ENCODE results near the gene AVPI1.

AVPI1 gene

GRCh38 chr10:97719602-97720001 is 32.6 kb upstream of the AVPI1 start:
- no peak for DNase-seq (ENCODE audit: low spot score in 2 of 2)
- H3K27me3 Mint-ChIP-seq = peaks cover 6% of the 10 kb centered on the region
- no peak overlapping the region for H3K4me3 Mint-ChIP-seq
- H3K27ac Mint-ChIP-seq (ENCODE audit: low read depth) = no peak overlapping the region
- H3K9me3 Mint-ChIP-seq = no peaks in the 10 kb centered on the region
- no peak for ATAC-seq (replicated peaks; ENCODE audit: extremely low read depth, poor library complexity, severe bottlenecking)
- no peaks in the 10 kb centered on the region for H3K4me1 Mint-ChIP-seq
- H3K36me3 Mint-ChIP-seq (ENCODE audit: insufficient read depth) = no peaks in the 10 kb centered on the region

GRCh38 chr10:97718659-97719142 is 31.7 kb upstream of the AVPI1 start:
- Mint-ChIP-seq H3K27ac (ENCODE audit: low read depth) (no peak overlapping the region), H3K9me3 (no peaks in the 10 kb centered on the region)

GRCh38 chr10:97718178-97718577 is 31.1 kb upstream of the AVPI1 start:
- Mint-ChIP-seq H3K27ac (ENCODE audit: low read depth) (no peak overlapping the region), H3K36me3 (ENCODE audit: insufficient read depth) (peaks cover under 1% of the 10 kb centered on the region)

More at GRCh38 chr10:97718659-97719142, 31.7 kb upstream of the AVPI1 start:
- peaks cover 9% of the 10 kb centered on the region for H3K4me1 Mint-ChIP-seq
- H3K36me3 Mint-ChIP-seq (ENCODE audit: insufficient read depth) = no peaks in the 10 kb centered on the region
- no peaks in the 10 kb centered on the region for H3K27me3 Mint-ChIP-seq
- no peak overlapping the region for H3K4me3 Mint-ChIP-seq
- DNase-seq (ENCODE audit: low spot score in 2 of 2) (no peak), ATAC-seq (replicated peaks; ENCODE audit: extremely low read depth, poor library complexity, severe bottlenecking) (no peak)

GRCh38 chr10:97717627-97718026 is 30.6 kb upstream of the AVPI1 start:
- peaks cover 15% of the 10 kb centered on the region for H3K4me1 Mint-ChIP-seq
- H3K36me3 Mint-ChIP-seq (ENCODE audit: insufficient read depth) = peaks cover 2% of the 10 kb centered on the region
- ATAC-seq (replicated peaks; ENCODE audit: extremely low read depth, poor library complexity, severe bottlenecking) (no peak), DNase-seq (ENCODE audit: low spot score in 2 of 2) (no peak)
- no peak overlapping the region for H3K27ac Mint-ChIP-seq (ENCODE audit: low read depth)
- H3K27me3 Mint-ChIP-seq = peaks cover 6% of the 10 kb centered on the region
- H3K4me3 Mint-ChIP-seq = no peak overlapping the region
- H3K9me3 Mint-ChIP-seq = no peaks in the 10 kb centered on the region

More at GRCh38 chr10:97718178-97718577, 31.1 kb upstream of the AVPI1 start:
- no peaks in the 10 kb centered on the region for H3K9me3 Mint-ChIP-seq
- DNase-seq (ENCODE audit: low spot score in 2 of 2) (no peak), ATAC-seq (replicated peaks; ENCODE audit: extremely low read depth, poor library complexity, severe bottlenecking) (no peak)
- H3K4me3 Mint-ChIP-seq = no peak overlapping the region
- H3K4me1 Mint-ChIP-seq = peaks cover 10% of the 10 kb centered on the region
- peaks cover under 1% of the 10 kb centered on the region for H3K27me3 Mint-ChIP-seq

GRCh38 chr10:97715259-97715874 is 28.3 kb upstream of the AVPI1 start:
- Mint-ChIP-seq H3K9me3 (no peaks in the 10 kb centered on the region), H3K4me3 (peak overlapping the region; percentile 87), H3K27me3 (peaks cover 19% of the 10 kb centered on the region), H3K36me3 (ENCODE audit: insufficient read depth) (peaks cover 2% of the 10 kb centered on the region), H3K27ac (ENCODE audit: low read depth) (no peak overlapping the region), H3K4me1 (peaks cover 15% of the 10 kb centered on the region)
- DNase-seq (ENCODE audit: low spot score in 2 of 2) = no peak
- ATAC-seq (replicated peaks; ENCODE audit: extremely low read depth, poor library complexity, severe bottlenecking) = no peak

GRCh38 chr10:97714401-97715258 is 27.6 kb upstream of the AVPI1 start:
- Mint-ChIP-seq H3K4me1 (peaks cover 15% of the 10 kb centered on the region), H3K27ac (ENCODE audit: low read depth) (peak overlapping the region; percentile 75), H3K9me3 (no peaks in the 10 kb centered on the region), H3K36me3 (ENCODE audit: insufficient read depth) (peaks cover 2% of the 10 kb centered on the region), H3K27me3 (peaks cover 27% of the 10 kb centered on the region), H3K4me3 (peak overlapping the region; percentile 87)
- DNase-seq (ENCODE audit: low spot score in 2 of 2) (no peak), ATAC-seq (replicated peaks; ENCODE audit: extremely low read depth, poor library complexity, severe bottlenecking) (peak; percentile 33)

GRCh38 chr10:97713826-97714400 is 26.9 kb upstream of the AVPI1 start:
- H3K9me3 Mint-ChIP-seq = no peaks in the 10 kb centered on the region
- DNase-seq (ENCODE audit: low spot score in 2 of 2) = peak; percentile 25 to 38
- peaks cover 2% of the 10 kb centered on the region for H3K36me3 Mint-ChIP-seq (ENCODE audit: insufficient read depth)
- peak overlapping the region; percentile 75 for H3K27ac Mint-ChIP-seq (ENCODE audit: low read depth)
- H3K4me3 Mint-ChIP-seq = peak overlapping the region; percentile 87
- peaks cover 34% of the 10 kb centered on the region for H3K27me3 Mint-ChIP-seq
- peaks cover 15% of the 10 kb centered on the region for H3K4me1 Mint-ChIP-seq
- peak; percentile 85 for ATAC-seq (replicated peaks; ENCODE audit: extremely low read depth, poor library complexity, severe bottlenecking)

GRCh38 chr10:97713339-97713825 is 26.3 kb upstream of the AVPI1 start, which contains the start of gene MARVELD1:
TSS of gene MARVELD1 (plus strand) at chr10:97713730. CDS start at chr10:97713877, 147 bp downstream.
- Mint-ChIP-seq H3K27ac (ENCODE audit: low read depth) (peak within 1 kb of the TSS; percentile 75), H3K4me1 (peaks cover 15% of the 10 kb centered on the region), H3K27me3 (peaks cover 39% of the 10 kb centered on the region), H3K4me3 (peak within 1 kb of the TSS; percentile 87), H3K9me3 (no peaks in the 10 kb centered on the region), H3K36me3 (ENCODE audit: insufficient read depth) (peaks cover 2% of the 10 kb centered on the region)
- DNase-seq (ENCODE audit: low spot score in 2 of 2) (no peak), ATAC-seq (replicated peaks; ENCODE audit: extremely low read depth, poor library complexity, severe bottlenecking) (no peak)

- Mint-ChIP-seq H3K4me3 (peak overlapping the region; percentile 87), H3K27ac (ENCODE audit: low read depth) (no peak overlapping the region), H3K36me3 (ENCODE audit: insufficient read depth) (peaks cover 2% of the 10 kb centered on the region), H3K9me3 (no peaks in the 10 kb centered on the region), H3K27me3 (peaks cover 44% of the 10 kb centered on the region), H3K4me1 (peaks cover 15% of the 10 kb centered on the region)
- ATAC-seq (replicated peaks; ENCODE audit: extremely low read depth, poor library complexity, severe bottlenecking) (no peak), DNase-seq (ENCODE audit: low spot score in 2 of 2) (no peak)
Measured at GRCh38 chr10:97711640-97712572, 24.9 kb upstream of the AVPI1 start.

- Mint-ChIP-seq H3K27me3 (peaks cover 60% of the 10 kb centered on the region), H3K9me3 (no peaks in the 10 kb centered on the region), H3K4me1 (peaks cover 12% of the 10 kb centered on the region), H3K4me3 (no peak overlapping the region), H3K27ac (ENCODE audit: low read depth) (no peak overlapping the region), H3K36me3 (ENCODE audit: insufficient read depth) (peaks cover 2% of the 10 kb centered on the region)
- no peak for DNase-seq (ENCODE audit: low spot score in 2 of 2)
- no peak for ATAC-seq (replicated peaks; ENCODE audit: extremely low read depth, poor library complexity, severe bottlenecking)
Measured at GRCh38 chr10:97708976-97709946, 22.2 kb upstream of the AVPI1 start.

- no peak overlapping the region for H3K27ac Mint-ChIP-seq (ENCODE audit: low read depth)
- H3K27me3 Mint-ChIP-seq = peaks cover 60% of the 10 kb centered on the region
- H3K4me3 Mint-ChIP-seq = no peak overlapping the region
- no peaks in the 10 kb centered on the region for H3K9me3 Mint-ChIP-seq
- H3K4me1 Mint-ChIP-seq = peaks cover 6% of the 10 kb centered on the region
- no peak for DNase-seq (ENCODE audit: low spot score in 2 of 2)
- peaks cover 2% of the 10 kb centered on the region for H3K36me3 Mint-ChIP-seq (ENCODE audit: insufficient read depth)
- ATAC-seq (replicated peaks; ENCODE audit: extremely low read depth, poor library complexity, severe bottlenecking) = no peak
Measured at GRCh38 chr10:97708167-97708566, 21.1 kb upstream of the AVPI1 start.
